Breast epithelium (tissue), 4 donors: Measurements from ENCODE around the gene ERFE. TPM values are rescaled to one million over a fixed set of nuclear protein-coding genes. Genes with fewer than 3 reads are reported as not detected.

Experiments
- DNase-seq, 2 donors: peaks; one replicate each; pipeline ENCODE4 v3.0.0-alpha.2; 2019; ENCODE audit warnings: low spot score in 2 of 2
- H3K27ac ChIP-seq, 2 donors: fragments of 200-600 bp; sonication (generic) in 1 of 2; one replicate each; pipeline ENCODE4 v1.5.1; 2016 to 2019; ENCODE audit warnings: mild to moderate bottlenecking in 1 of 2
- H3K27me3 ChIP-seq, 2 donors: fragments of 200-600 bp; sonication (generic) in 1 of 2; one replicate each; pipeline versions ENCODE4 v1.5.1 to v1.6.0; 2017 to 2019; ENCODE audit warnings: control low read depth in 1 of 2, mild to moderate bottlenecking in 1 of 2
- H3K36me3 ChIP-seq: fragments of 200-600 bp; one replicate; pipeline ENCODE4 v1.5.1; 2019
- H3K4me1 ChIP-seq, 2 donors: fragments of 200-600 bp; sonication (generic); one replicate each; pipeline ENCODE4 v1.5.1; 2016 to 2019; ENCODE audit warnings: control low read depth in 1 of 2
- H3K4me3 ChIP-seq, 3 donors: fragments of 200-600 bp; sonication (generic); 1 replicate in 2 of 3; 2 replicates in 1 of 3; pipeline ENCODE4 v1.5.1; 2016 to 2019; ENCODE audit warnings: mild to moderate bottlenecking in 3 of 3, moderate library complexity in 2 of 3
- H3K9me3 ChIP-seq, 2 donors: fragments of 200-600 bp; sonication (generic) in 1 of 2; one replicate each; pipeline ENCODE4 v1.5.1; 2016 to 2019; ENCODE audit warnings: control low read depth in 1 of 2
- CTCF ChIP-seq, 3 donors: fragments of 450-650 bp; IDR thresholded peaks; one replicate each; pipeline ENCODE4 v1.5.1; 2016 to 2017; ENCODE audit warnings: antibody characterized with exemption in 3 of 3, mild to moderate bottlenecking in 3 of 3, moderate library complexity in 3 of 3
- POLR2A ChIP-seq: fragments of 450-650 bp; IDR thresholded peaks from one replicate; pipeline ENCODE4 v1.6.1; 2016; ENCODE audit warnings: antibody characterized with exemption, mild to moderate bottlenecking, moderate library complexity
- POLR2AphosphoS5 ChIP-seq, 3 donors: sonication (generic); formaldehyde crosslinking; IDR thresholded peaks; one replicate each; pipeline ENCODE4 v1.6.1; 2017; ENCODE audit warnings: antibody characterized with exemption in 3 of 3
- intact Hi-C: fragments of 100-400 bp; cut with DNase I; formaldehyde crosslinking; loops from one replicate; pipeline ENCODE4 v1.15.1; 2023; ENCODE audit warnings: low total_unique reads
- total RNA-seq, 3 donors: library from RNA; depleted of rRNA; stranded (reverse); fragments of >200 nt; gene quantifications; one replicate each; pipeline ENCODE4 v1.1.0, GENCODE V29; 2016

ERFE gene
- total RNA-seq, 3 donors from 2014 or later, result 0.48 to 0.98 TPM; not detected in 1

GRCh38 chr2:238124488-238125126, 34.2 kb upstream of the ERFE start:
- no peak overlapping the region for H3K4me3 ChIP-seq
- H3K36me3 ChIP-seq, result no peaks in the 10 kb centered on the region
- no peak overlapping the region for H3K27ac ChIP-seq
- peaks cover 0 to 7% of the 10 kb centered on the region in 2 donors for H3K27me3 ChIP-seq
- TF ChIP-seq POLR2AphosphoS5 (IDR thresholded peaks at IDR 0.05) (no peak), POLR2A (no peak), CTCF (IDR thresholded peaks at IDR 0.05) (no peak)
- intact Hi-C loops, result no loop called here
- H3K4me1 ChIP-seq, result no peaks in the 10 kb centered on the region
- H3K9me3 ChIP-seq, result no peaks in the 10 kb centered on the region
- DNase-seq, result no peak

- H3K4me1 ChIP-seq, result no peaks in the 10 kb centered on the region
- no peaks in the 10 kb centered on the region for H3K36me3 ChIP-seq
- peaks cover 0 to 7% of the 10 kb centered on the region in 2 donors for H3K27me3 ChIP-seq
- intact Hi-C loops, result no loop called here
- H3K27ac ChIP-seq, result no peak overlapping the region
- no peak for TF ChIP-seq POLR2AphosphoS5 (IDR thresholded peaks at IDR 0.05)
- H3K9me3 ChIP-seq, result no peaks in the 10 kb centered on the region
- H3K4me3 ChIP-seq, result no peak overlapping the region
- no peak for DNase-seq
Measured at GRCh38 chr2:238125127-238125885, 33.5 kb upstream of the ERFE start.

GRCh38 chr2:238126338-238126737, 32.4 kb upstream of the ERFE start:
- Histone ChIP-seq H3K36me3 (no peaks in the 10 kb centered on the region), H3K4me1 (no peaks in the 10 kb centered on the region), H3K9me3 (no peaks in the 10 kb centered on the region), H3K27me3 (peaks cover 0 to 4% of the 10 kb centered on the region in 2 donors), H3K4me3 (no peak overlapping the region), H3K27ac (no peak overlapping the region)
- TF ChIP-seq POLR2A, result no peak
- TF ChIP-seq POLR2AphosphoS5 (IDR thresholded peaks at IDR 0.05), result no peak
- TF ChIP-seq CTCF (IDR thresholded peaks at IDR 0.05), result no peak
- intact Hi-C loops, result no loop called here
- no peak for DNase-seq

GRCh38 chr2:238126775-238127164, 32.0 kb upstream of the ERFE start:
- no peak overlapping the region for H3K27ac ChIP-seq
- H3K27me3 ChIP-seq, result peaks cover 0 to 4% of the 10 kb centered on the region in 2 donors
- intact Hi-C loops, result no loop called here
- no peaks in the 10 kb centered on the region for H3K36me3 ChIP-seq
- H3K9me3 ChIP-seq, result no peaks in the 10 kb centered on the region
- TF ChIP-seq POLR2AphosphoS5 (IDR thresholded peaks at IDR 0.05) (no peak), POLR2A (no peak), CTCF (IDR thresholded peaks at IDR 0.05) (no peak)
- no peak overlapping the region for H3K4me3 ChIP-seq
- H3K4me1 ChIP-seq, result no peaks in the 10 kb centered on the region
- DNase-seq, result no peak

GRCh38 chr2:238127165-238128060, 31.4 kb upstream of the ERFE start:
- TF ChIP-seq CTCF (IDR thresholded peaks at IDR 0.05), result no peak
- no peak for TF ChIP-seq POLR2A
- TF ChIP-seq POLR2AphosphoS5 (IDR thresholded peaks at IDR 0.05), result no peak
- intact Hi-C loops, result no loop called here
- no peaks in the 10 kb centered on the region for H3K4me1 ChIP-seq
- no peaks in the 10 kb centered on the region for H3K36me3 ChIP-seq
- peak overlapping the region in 1 of 2 donors; percentile 5 for H3K27ac ChIP-seq
- H3K4me3 ChIP-seq, result peak overlapping the region; percentile 17 to 40 (median 26)
- DNase-seq, result no peak
- peaks cover 0 to 4% of the 10 kb centered on the region in 2 donors for H3K27me3 ChIP-seq
- no peaks in the 10 kb centered on the region for H3K9me3 ChIP-seq
